ENCODE data around the gene GABBR2.

Gene GABBR2

GRCh38 chr9:98610211-98610610 is 98.5 kb downstream of the GABBR2 start:
- H3K27ac ChIP-seq (ENCODE audit: low read length) = no peak overlapping the region
- no peak for DNase-seq (ENCODE audit: low read depth, low spot score)
- no peaks in the 10 kb centered on the region for H3K36me3 ChIP-seq (ENCODE audit: control insufficient read depth, insufficient read depth, low read length)
- no peaks in the 10 kb centered on the region for H3K9me3 ChIP-seq (ENCODE audit: control insufficient read depth, insufficient read depth, low read length)
- no peak overlapping the region for H3K4me3 ChIP-seq (ENCODE audit: low read length)
- no peaks in the 10 kb centered on the region for H3K4me1 ChIP-seq (ENCODE audit: control insufficient read depth, insufficient read depth, low read length)
- no CpG with 5 or more reads among the region's 2 CpGs for WGBS (ENCODE audit: insufficient coverage, insufficient read length)
- no peaks in the 10 kb centered on the region for H3K27me3 ChIP-seq (ENCODE audit: control insufficient read depth, insufficient read depth, low read length)

GRCh38 chr9:98609646-98610045 is 99.1 kb downstream of the GABBR2 start:
- Histone ChIP-seq H3K27me3 (ENCODE audit: control insufficient read depth, insufficient read depth, low read length) (no peaks in the 10 kb centered on the region), H3K4me3 (ENCODE audit: low read length) (no peak overlapping the region), H3K27ac (ENCODE audit: low read length) (no peak overlapping the region), H3K4me1 (ENCODE audit: control insufficient read depth, insufficient read depth, low read length) (no peaks in the 10 kb centered on the region), H3K36me3 (ENCODE audit: control insufficient read depth, insufficient read depth, low read length) (no peaks in the 10 kb centered on the region), H3K9me3 (ENCODE audit: control insufficient read depth, insufficient read depth, low read length) (no peaks in the 10 kb centered on the region)
- DNase-seq (ENCODE audit: low read depth, low spot score) = no peak
- WGBS (ENCODE audit: insufficient coverage, insufficient read length) = no CpG with 5 or more reads among the region's 6 CpGs

GRCh38 chr9:98607787-98608186 is 100.9 kb downstream of the GABBR2 start:
- no peaks in the 10 kb centered on the region for H3K36me3 ChIP-seq (ENCODE audit: control insufficient read depth, insufficient read depth, low read length)
- H3K27me3 ChIP-seq (ENCODE audit: control insufficient read depth, insufficient read depth, low read length) = no peaks in the 10 kb centered on the region
- no peak for DNase-seq (ENCODE audit: low read depth, low spot score)
- H3K4me3 ChIP-seq (ENCODE audit: low read length) = no peak overlapping the region
- H3K9me3 ChIP-seq (ENCODE audit: control insufficient read depth, insufficient read depth, low read length) = no peaks in the 10 kb centered on the region
- no peak overlapping the region for H3K27ac ChIP-seq (ENCODE audit: low read length)
- WGBS (ENCODE audit: insufficient coverage, insufficient read length) = no CpG with 5 or more reads among the region's 7 CpGs
- no peaks in the 10 kb centered on the region for H3K4me1 ChIP-seq (ENCODE audit: control insufficient read depth, insufficient read depth, low read length)

GRCh38 chr9:98607152-98607551 is 101.6 kb downstream of the GABBR2 start:
- Histone ChIP-seq H3K4me1 (ENCODE audit: control insufficient read depth, insufficient read depth, low read length) (no peaks in the 10 kb centered on the region), H3K4me3 (ENCODE audit: low read length) (no peak overlapping the region), H3K27me3 (ENCODE audit: control insufficient read depth, insufficient read depth, low read length) (no peaks in the 10 kb centered on the region), H3K36me3 (ENCODE audit: control insufficient read depth, insufficient read depth, low read length) (no peaks in the 10 kb centered on the region), H3K9me3 (ENCODE audit: control insufficient read depth, insufficient read depth, low read length) (no peaks in the 10 kb centered on the region), H3K27ac (ENCODE audit: low read length) (no peak overlapping the region)
- DNase-seq (ENCODE audit: low read depth, low spot score) = no peak
- no CpG with 5 or more reads among the region's 8 CpGs for WGBS (ENCODE audit: insufficient coverage, insufficient read length)

GRCh38 chr9:98606730-98607129 is 102.0 kb downstream of the GABBR2 start:
- H3K4me3 ChIP-seq (ENCODE audit: low read length) = no peak overlapping the region
- no CpG with 5 or more reads among the region's 12 CpGs for WGBS (ENCODE audit: insufficient coverage, insufficient read length)
- H3K36me3 ChIP-seq (ENCODE audit: control insufficient read depth, insufficient read depth, low read length) = no peaks in the 10 kb centered on the region
- no peaks in the 10 kb centered on the region for H3K27me3 ChIP-seq (ENCODE audit: control insufficient read depth, insufficient read depth, low read length)
- DNase-seq (ENCODE audit: low read depth, low spot score) = no peak
- H3K4me1 ChIP-seq (ENCODE audit: control insufficient read depth, insufficient read depth, low read length) = no peaks in the 10 kb centered on the region
- H3K27ac ChIP-seq (ENCODE audit: low read length) = no peak overlapping the region
- H3K9me3 ChIP-seq (ENCODE audit: control insufficient read depth, insufficient read depth, low read length) = no peaks in the 10 kb centered on the region

GRCh38 chr9:98605116-98605515 is 103.6 kb downstream of the GABBR2 start:
- WGBS (ENCODE audit: insufficient coverage, insufficient read length) = no CpG with 5 or more reads among the region's 8 CpGs
- H3K27me3 ChIP-seq (ENCODE audit: control insufficient read depth, insufficient read depth, low read length) = no peaks in the 10 kb centered on the region
- H3K27ac ChIP-seq (ENCODE audit: low read length) = no peak overlapping the region
- DNase-seq (ENCODE audit: low read depth, low spot score) = no peak
- H3K4me1 ChIP-seq (ENCODE audit: control insufficient read depth, insufficient read depth, low read length) = no peaks in the 10 kb centered on the region
- no peaks in the 10 kb centered on the region for H3K36me3 ChIP-seq (ENCODE audit: control insufficient read depth, insufficient read depth, low read length)
- H3K9me3 ChIP-seq (ENCODE audit: control insufficient read depth, insufficient read depth, low read length) = no peaks in the 10 kb centered on the region
- no peak overlapping the region for H3K4me3 ChIP-seq (ENCODE audit: low read length)

GRCh38 chr9:98603821-98604383 is 104.8 kb downstream of the GABBR2 start:
- H3K36me3 ChIP-seq (ENCODE audit: control insufficient read depth, insufficient read depth, low read length) = no peaks in the 10 kb centered on the region
- no peak overlapping the region for H3K4me3 ChIP-seq (ENCODE audit: low read length)
- no peaks in the 10 kb centered on the region for H3K27me3 ChIP-seq (ENCODE audit: control insufficient read depth, insufficient read depth, low read length)
- no peaks in the 10 kb centered on the region for H3K9me3 ChIP-seq (ENCODE audit: control insufficient read depth, insufficient read depth, low read length)
- H3K4me1 ChIP-seq (ENCODE audit: control insufficient read depth, insufficient read depth, low read length) = no peaks in the 10 kb centered on the region
- H3K27ac ChIP-seq (ENCODE audit: low read length) = no peak overlapping the region
- no peak for DNase-seq (ENCODE audit: low read depth, low spot score)
- WGBS (ENCODE audit: insufficient coverage, insufficient read length) = no CpG with 5 or more reads among the region's 13 CpGs

- no peak overlapping the region for H3K4me3 ChIP-seq (ENCODE audit: low read length)
- H3K36me3 ChIP-seq (ENCODE audit: control insufficient read depth, insufficient read depth, low read length) = no peaks in the 10 kb centered on the region
- H3K27me3 ChIP-seq (ENCODE audit: control insufficient read depth, insufficient read depth, low read length) = no peaks in the 10 kb centered on the region
- DNase-seq (ENCODE audit: low read depth, low spot score) = no peak
- no peak overlapping the region for H3K27ac ChIP-seq (ENCODE audit: low read length)
- H3K9me3 ChIP-seq (ENCODE audit: control insufficient read depth, insufficient read depth, low read length) = no peaks in the 10 kb centered on the region
- H3K4me1 ChIP-seq (ENCODE audit: control insufficient read depth, insufficient read depth, low read length) = no peaks in the 10 kb centered on the region
- no CpG with 5 or more reads among the region's 5 CpGs for WGBS (ENCODE audit: insufficient coverage, insufficient read length)
Observed at GRCh38 chr9:98602839-98603500, 105.8 kb downstream of the GABBR2 start.

- Histone ChIP-seq H3K4me1 (ENCODE audit: control insufficient read depth, insufficient read depth, low read length) (no peaks in the 10 kb centered on the region), H3K27me3 (ENCODE audit: control insufficient read depth, insufficient read depth, low read length) (no peaks in the 10 kb centered on the region), H3K27ac (ENCODE audit: low read length) (no peak overlapping the region), H3K36me3 (ENCODE audit: control insufficient read depth, insufficient read depth, low read length) (no peaks in the 10 kb centered on the region), H3K4me3 (ENCODE audit: low read length) (no peak overlapping the region), H3K9me3 (ENCODE audit: control insufficient read depth, insufficient read depth, low read length) (no peaks in the 10 kb centered on the region)
- DNase-seq (ENCODE audit: low read depth, low spot score) = no peak
- WGBS (ENCODE audit: insufficient coverage, insufficient read length) = no CpG with 5 or more reads among the region's 12 CpGs
Observed at GRCh38 chr9:98600631-98601030, 108.1 kb downstream of the GABBR2 start.

GRCh38 chr9:98599566-98600216 is 109.0 kb downstream of the GABBR2 start:
- Histone ChIP-seq H3K4me3 (ENCODE audit: low read length) (no peak overlapping the region), H3K4me1 (ENCODE audit: control insufficient read depth, insufficient read depth, low read length) (no peaks in the 10 kb centered on the region), H3K9me3 (ENCODE audit: control insufficient read depth, insufficient read depth, low read length) (no peaks in the 10 kb centered on the region), H3K27ac (ENCODE audit: low read length) (no peak overlapping the region), H3K36me3 (ENCODE audit: control insufficient read depth, insufficient read depth, low read length) (no peaks in the 10 kb centered on the region), H3K27me3 (ENCODE audit: control insufficient read depth, insufficient read depth, low read length) (no peaks in the 10 kb centered on the region)
- DNase-seq (ENCODE audit: low read depth, low spot score) = no peak
- no CpG with 5 or more reads among the region's 8 CpGs for WGBS (ENCODE audit: insufficient coverage, insufficient read length)

GRCh38 chr9:98598861-98599260 is 109.9 kb downstream of the GABBR2 start:
- Histone ChIP-seq H3K9me3 (ENCODE audit: control insufficient read depth, insufficient read depth, low read length) (no peaks in the 10 kb centered on the region), H3K4me1 (ENCODE audit: control insufficient read depth, insufficient read depth, low read length) (no peaks in the 10 kb centered on the region), H3K4me3 (ENCODE audit: low read length) (no peak overlapping the region), H3K27me3 (ENCODE audit: control insufficient read depth, insufficient read depth, low read length) (no peaks in the 10 kb centered on the region), H3K27ac (ENCODE audit: low read length) (no peak overlapping the region), H3K36me3 (ENCODE audit: control insufficient read depth, insufficient read depth, low read length) (no peaks in the 10 kb centered on the region)
- no CpG with 5 or more reads among the region's 2 CpGs for WGBS (ENCODE audit: insufficient coverage, insufficient read length)
- no peak for DNase-seq (ENCODE audit: low read depth, low spot score)
